A673 (cell line): ENCODE measurements around the gene TSPYL6.
A peak's percentile ranks its signal among the peaks of the same experiment; 100 is the strongest.

Experiments used
- CTCF ChIP-seq: fragments of 300-800, 200-600 bp; sonication (generic); conservative IDR thresholded peaks from 2 replicates; pipeline ENCODE4 v1.5.1; 2017; ENCODE audit warnings: low read depth, mild to moderate bottlenecking, antibody characterized with exemption, low read length, moderate library complexity, mixed read lengths
- EZH2 ChIP-seq: fragments of 200-600 bp; sonication (generic); IDR thresholded peaks from 2 replicates; pipeline ENCODE4 v1.6.1; 2017; ENCODE audit warnings: borderline replicate concordance, low read depth, mild to moderate bottlenecking, mixed read lengths, antibody characterized with exemption, low read length; ENCODE audit not compliant: poor library complexity, severe bottlenecking

GRCh38 chr2:54279385-54279784 is 23.4 kb upstream of the TSPYL6 start:
- TF ChIP-seq EZH2 (no peak), CTCF (peak; percentile 43; the same call in 1 of the 2 replicates)
